Mucosa of rectum (tissue), 2 donors: ENCODE data around the gene C14orf119.
A peak's percentile ranks its signal among the peaks of the same experiment; 100 is the strongest.

Experiments
- H3K27ac ChIP-seq, 2 donors: one replicate each; pipeline ENCODE4 v1.7.0; 2013; ENCODE audit warnings: inconsistent platforms in 2 of 2, low read depth in 2 of 2, low read length in 2 of 2
- H3K27me3 ChIP-seq, 2 donors: one replicate each; pipeline ENCODE4 v1.7.0; 2013; ENCODE audit warnings: low read length in 2 of 2; ENCODE audit not compliant: control insufficient read depth in 2 of 2, insufficient read depth in 2 of 2
- H3K36me3 ChIP-seq, 2 donors: one replicate each; pipeline ENCODE4 v1.7.0; 2013; ENCODE audit warnings: low read length in 2 of 2; ENCODE audit not compliant: control insufficient read depth in 2 of 2, insufficient read depth in 2 of 2
- H3K4me1 ChIP-seq, 2 donors: one replicate each; pipeline ENCODE4 v1.7.0; 2013; ENCODE audit warnings: low read length in 2 of 2, mild to moderate bottlenecking in 1 of 2; ENCODE audit not compliant: control insufficient read depth in 2 of 2, insufficient read depth in 2 of 2
- H3K4me3 ChIP-seq, 2 donors: one replicate each; pipeline ENCODE4 v1.7.0; 2013; ENCODE audit warnings: low read length in 2 of 2
- H3K9ac ChIP-seq, 2 donors: one replicate each; pipeline ENCODE4 v1.7.0; 2013; ENCODE audit warnings: low read length in 2 of 2, low read depth in 1 of 2, mild to moderate bottlenecking in 1 of 2
- H3K9me3 ChIP-seq, 2 donors: one replicate each; pipeline ENCODE4 v1.7.0; 2013; ENCODE audit warnings: low read length in 2 of 2; ENCODE audit not compliant: control insufficient read depth in 2 of 2
- donor health status: healthy.
- donor health status: Normal muscosa, but diverticular disease.

C14orf119 gene

DNA sequence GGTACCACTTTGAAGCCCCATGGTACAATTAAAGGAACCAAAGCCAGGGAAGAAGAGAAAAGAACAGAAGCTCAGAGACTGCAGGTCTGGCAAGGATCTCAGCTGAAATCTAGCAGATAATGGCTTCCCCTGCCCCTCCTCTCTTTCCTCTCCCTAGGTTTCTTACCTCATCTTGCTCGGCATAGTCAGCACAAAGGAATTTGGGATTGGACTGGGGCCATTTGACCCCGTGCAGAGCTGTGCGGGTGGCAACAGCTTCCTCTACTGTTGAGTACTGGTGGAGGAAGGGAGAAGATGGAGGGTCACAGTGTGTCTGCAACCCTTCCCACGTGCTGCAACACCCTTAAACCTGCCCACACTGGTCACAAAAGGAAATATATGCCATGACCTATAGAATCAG is 33.3 kb upstream of the C14orf119 start:
- H3K9me3 ChIP-seq: no peaks in the 10 kb centered on the region
- peaks cover 66 to 75% of the 10 kb centered on the region in 2 donors for H3K36me3 ChIP-seq

DNA sequence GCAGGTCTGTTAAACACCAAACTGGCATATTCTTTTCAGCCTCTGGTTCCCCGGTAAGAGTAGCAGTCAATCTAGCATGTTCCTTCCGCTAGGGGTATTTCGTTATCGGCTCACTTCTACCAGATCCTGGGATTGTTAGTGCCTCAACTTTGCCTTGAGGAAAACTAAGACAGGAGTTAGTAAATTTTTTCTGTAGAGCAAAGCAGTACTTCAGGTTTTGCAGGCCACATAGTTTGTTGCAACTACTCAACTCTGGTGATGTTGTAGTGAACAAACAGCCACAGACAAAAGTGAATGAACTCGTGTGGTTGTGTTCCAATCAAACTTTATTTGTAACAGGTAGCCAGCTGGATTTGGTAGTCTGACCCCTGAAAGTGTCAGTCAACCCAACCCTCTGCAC is 31.7 kb upstream of the C14orf119 start:
- H3K36me3 ChIP-seq: peaks cover 79 to 88% of the 10 kb centered on the region in 2 donors
- no peaks in the 10 kb centered on the region for H3K9me3 ChIP-seq
- H3K9ac ChIP-seq: no peak overlapping the region
- no peaks in the 10 kb centered on the region for H3K27me3 ChIP-seq
- H3K27ac ChIP-seq: no peak overlapping the region
- H3K4me1 ChIP-seq: peaks cover 1 to 5% of the 10 kb centered on the region in 2 donors
- no peak overlapping the region for H3K4me3 ChIP-seq

More for the DNA sequence above, 33.3 kb upstream of the C14orf119 start:
- H3K27ac ChIP-seq: no peak overlapping the region
- peaks cover 5 to 6% of the 10 kb centered on the region in 2 donors for H3K4me1 ChIP-seq
- no peak overlapping the region for H3K4me3 ChIP-seq
- H3K27me3 ChIP-seq: no peaks in the 10 kb centered on the region
- H3K9ac ChIP-seq: no peak overlapping the region

DNA sequence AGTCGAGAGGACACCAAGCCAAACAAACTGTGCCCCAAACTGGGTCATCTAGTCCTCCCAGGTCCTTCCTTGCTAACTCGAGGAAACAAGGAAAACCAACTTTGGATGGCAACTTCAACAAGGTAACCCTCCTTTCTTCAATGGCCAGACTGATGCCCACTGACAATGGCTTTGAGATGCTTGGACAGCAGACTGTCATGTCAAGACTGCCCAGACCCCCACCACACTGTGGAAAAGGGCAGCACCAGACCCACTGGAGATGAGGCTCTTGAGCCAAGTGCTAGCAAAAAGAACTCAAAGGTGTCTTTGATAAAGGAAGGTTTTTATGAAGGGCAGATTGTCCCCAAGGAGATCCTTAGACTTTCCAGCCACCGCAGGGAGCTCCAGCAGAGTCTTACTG is 28.9 kb upstream of the C14orf119 start:
- peaks cover 59 to 72% of the 10 kb centered on the region in 2 donors for H3K36me3 ChIP-seq
- no peak overlapping the region for H3K9ac ChIP-seq
- H3K9me3 ChIP-seq: no peaks in the 10 kb centered on the region
- no peak overlapping the region for H3K4me3 ChIP-seq
- peaks cover 9 to 15% of the 10 kb centered on the region in 2 donors for H3K4me1 ChIP-seq
- no peak overlapping the region for H3K27ac ChIP-seq
- no peaks in the 10 kb centered on the region for H3K27me3 ChIP-seq

DNA sequence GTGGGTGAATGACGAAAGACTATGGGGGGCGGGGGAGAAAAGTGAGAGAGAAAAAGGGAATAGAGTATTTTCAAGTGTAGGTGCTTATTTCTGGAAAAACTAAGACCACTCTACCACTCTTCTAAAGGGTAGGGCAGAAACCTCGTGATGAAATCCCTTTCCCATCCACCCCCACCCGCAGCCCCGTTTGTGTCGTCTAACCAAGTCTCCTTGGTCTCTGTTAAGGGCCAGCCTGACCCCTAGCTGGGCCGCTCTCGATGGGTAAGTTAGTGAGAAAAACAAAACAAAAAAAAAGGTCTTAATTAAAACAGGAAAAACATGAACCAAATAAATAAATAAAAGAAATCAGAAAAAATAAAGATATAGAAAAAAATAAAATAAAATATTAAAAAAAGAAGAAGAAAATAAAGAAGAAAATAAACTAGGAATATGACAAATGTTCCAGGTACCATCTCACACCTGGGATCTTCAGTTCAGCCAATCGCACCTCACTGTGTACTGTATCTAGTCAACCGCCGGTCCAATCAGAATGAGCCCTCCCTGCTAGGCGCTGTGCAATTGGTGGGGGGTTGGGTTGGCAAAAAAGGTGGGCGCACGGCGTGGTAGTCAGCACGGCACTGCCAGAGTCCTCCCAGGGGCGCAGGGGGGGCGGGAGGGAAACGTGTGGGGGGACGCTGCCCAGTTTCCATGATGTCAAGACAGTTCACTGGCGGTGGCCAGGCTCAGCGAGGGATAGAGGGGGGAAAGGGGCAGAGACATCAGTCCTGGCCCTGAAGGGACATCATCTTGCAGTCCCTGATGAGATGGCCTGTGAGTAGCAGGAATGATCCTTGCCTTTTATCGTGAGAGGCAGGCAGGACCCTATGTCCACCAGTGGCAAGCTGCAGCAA is 28.2 kb upstream of the C14orf119 start:
- H3K27ac ChIP-seq: no peak overlapping the region
- peaks cover 16 to 22% of the 10 kb centered on the region in 2 donors for H3K4me1 ChIP-seq
- no peak overlapping the region for H3K4me3 ChIP-seq
- no peak overlapping the region for H3K9ac ChIP-seq
- no peaks in the 10 kb centered on the region for H3K27me3 ChIP-seq
- no peaks in the 10 kb centered on the region for H3K9me3 ChIP-seq
- peaks cover 56 to 68% of the 10 kb centered on the region in 2 donors for H3K36me3 ChIP-seq

DNA sequence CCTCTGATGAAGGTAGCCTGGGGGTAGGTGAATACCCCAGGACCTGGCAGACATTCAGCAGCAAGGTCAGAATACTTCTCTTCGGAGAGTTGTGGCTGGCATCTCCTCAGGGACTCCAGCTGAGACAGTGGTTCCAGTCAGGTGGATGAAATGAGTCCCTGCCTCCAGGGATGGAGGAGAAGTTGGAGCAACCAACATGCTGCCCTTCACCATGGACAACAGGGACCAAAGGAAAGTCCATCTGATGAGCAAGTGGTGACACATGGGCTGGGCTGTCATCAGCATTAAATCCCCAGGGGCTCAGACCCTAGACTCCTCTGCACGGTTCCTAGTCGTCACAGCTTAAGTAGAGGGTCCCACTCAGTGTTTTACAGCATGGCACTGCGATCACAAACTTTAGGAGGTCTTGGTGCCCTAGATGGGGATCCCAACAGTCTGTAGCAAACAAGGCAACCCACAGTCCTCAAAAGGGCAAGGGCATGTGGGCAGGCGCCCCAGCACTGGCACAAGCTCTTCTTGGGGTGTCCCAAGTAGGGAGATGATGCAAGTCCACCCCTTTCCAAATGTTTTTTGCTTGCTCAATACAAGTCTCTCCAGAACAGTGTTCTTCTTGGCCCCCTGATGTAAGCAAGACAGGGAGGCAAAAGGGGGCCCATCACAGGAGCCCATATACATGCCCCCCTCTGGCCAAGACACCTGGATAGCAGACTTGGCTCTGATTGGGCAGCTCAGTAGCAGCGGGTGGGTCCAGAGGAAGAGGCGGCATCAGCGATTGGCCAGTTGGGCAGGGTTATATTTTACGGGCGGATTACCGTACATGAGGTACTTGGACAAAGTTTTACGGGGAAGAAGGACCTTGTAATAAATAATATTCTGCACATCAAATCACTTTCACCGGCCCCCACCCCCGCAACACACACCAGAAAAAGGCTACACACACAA is 27.2 kb upstream of the C14orf119 start:
- peaks cover 54 to 68% of the 10 kb centered on the region in 2 donors for H3K36me3 ChIP-seq
- no peak overlapping the region for H3K27ac ChIP-seq
- no peak overlapping the region for H3K4me3 ChIP-seq

DNA sequence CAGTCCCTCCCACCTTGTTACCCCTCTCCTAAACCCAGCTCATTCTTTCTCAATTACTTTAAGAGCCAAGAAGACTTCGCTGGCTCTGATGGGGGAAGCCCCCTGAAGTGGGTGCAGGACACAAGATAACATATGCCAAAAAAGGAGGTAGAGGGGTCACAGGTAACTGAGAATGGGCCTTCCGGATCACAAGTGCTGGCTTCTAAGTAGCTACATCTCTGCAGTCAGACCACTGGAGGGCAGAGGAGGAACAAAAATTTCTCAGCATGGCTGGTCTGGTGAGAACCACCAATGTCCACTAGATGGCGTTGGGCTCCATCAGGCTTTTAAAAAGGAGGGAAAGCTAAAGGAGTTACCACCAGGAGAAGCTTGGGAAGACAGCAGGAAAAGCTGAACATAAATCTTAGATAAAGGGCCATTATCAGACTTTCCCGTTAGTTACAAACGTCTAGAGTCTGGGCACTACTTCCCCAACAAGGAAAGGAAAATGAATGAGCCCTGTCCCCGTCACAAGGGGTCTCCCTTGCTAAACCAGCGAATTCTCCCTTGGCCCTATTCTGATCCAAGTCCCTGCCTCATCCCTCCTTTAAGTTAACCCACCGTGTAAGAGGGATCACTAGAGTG is 26.4 kb upstream of the C14orf119 start:
- peaks cover 24 to 25% of the 10 kb centered on the region in 2 donors for H3K4me1 ChIP-seq

More for the DNA sequence above, 27.2 kb upstream of the C14orf119 start:
- Histone ChIP-seq H3K4me1 (peaks cover 24 to 25% of the 10 kb centered on the region in 2 donors), H3K27me3 (no peaks in the 10 kb centered on the region), H3K9me3 (no peaks in the 10 kb centered on the region), H3K9ac (no peak overlapping the region)

DNA sequence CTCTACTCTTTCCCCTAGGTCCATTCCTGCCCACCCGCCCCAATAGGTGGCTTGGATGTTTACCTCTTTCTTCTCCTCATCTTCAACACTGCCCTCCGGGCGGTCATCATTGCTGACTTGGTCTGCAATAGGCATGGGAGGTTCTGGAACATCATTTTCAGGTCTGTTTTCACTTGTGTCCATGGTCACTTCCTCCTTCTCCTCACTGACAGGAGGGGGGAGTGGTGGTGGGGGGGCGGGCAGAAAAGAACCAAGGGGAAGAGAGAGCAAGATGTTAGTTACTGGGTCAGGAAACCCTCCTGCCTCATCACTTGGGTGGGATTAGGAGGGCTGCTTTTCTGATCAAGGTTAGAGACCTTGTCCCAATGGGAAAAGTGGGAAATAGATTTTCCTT is 25.9 kb upstream of the C14orf119 start:
- Histone ChIP-seq H3K27ac (no peak overlapping the region), H3K9ac (no peak overlapping the region), H3K4me1 (peaks cover 24 to 25% of the 10 kb centered on the region in 2 donors), H3K36me3 (peaks cover 45 to 57% of the 10 kb centered on the region in 2 donors), H3K9me3 (no peaks in the 10 kb centered on the region), H3K27me3 (no peaks in the 10 kb centered on the region), H3K4me3 (no peak overlapping the region)

More for the DNA sequence above, 26.4 kb upstream of the C14orf119 start:
- no peaks in the 10 kb centered on the region for H3K27me3 ChIP-seq
- no peak overlapping the region for H3K9ac ChIP-seq
- no peak overlapping the region for H3K4me3 ChIP-seq
- no peaks in the 10 kb centered on the region for H3K9me3 ChIP-seq
- H3K27ac ChIP-seq: no peak overlapping the region
- peaks cover 48 to 61% of the 10 kb centered on the region in 2 donors for H3K36me3 ChIP-seq

DNA sequence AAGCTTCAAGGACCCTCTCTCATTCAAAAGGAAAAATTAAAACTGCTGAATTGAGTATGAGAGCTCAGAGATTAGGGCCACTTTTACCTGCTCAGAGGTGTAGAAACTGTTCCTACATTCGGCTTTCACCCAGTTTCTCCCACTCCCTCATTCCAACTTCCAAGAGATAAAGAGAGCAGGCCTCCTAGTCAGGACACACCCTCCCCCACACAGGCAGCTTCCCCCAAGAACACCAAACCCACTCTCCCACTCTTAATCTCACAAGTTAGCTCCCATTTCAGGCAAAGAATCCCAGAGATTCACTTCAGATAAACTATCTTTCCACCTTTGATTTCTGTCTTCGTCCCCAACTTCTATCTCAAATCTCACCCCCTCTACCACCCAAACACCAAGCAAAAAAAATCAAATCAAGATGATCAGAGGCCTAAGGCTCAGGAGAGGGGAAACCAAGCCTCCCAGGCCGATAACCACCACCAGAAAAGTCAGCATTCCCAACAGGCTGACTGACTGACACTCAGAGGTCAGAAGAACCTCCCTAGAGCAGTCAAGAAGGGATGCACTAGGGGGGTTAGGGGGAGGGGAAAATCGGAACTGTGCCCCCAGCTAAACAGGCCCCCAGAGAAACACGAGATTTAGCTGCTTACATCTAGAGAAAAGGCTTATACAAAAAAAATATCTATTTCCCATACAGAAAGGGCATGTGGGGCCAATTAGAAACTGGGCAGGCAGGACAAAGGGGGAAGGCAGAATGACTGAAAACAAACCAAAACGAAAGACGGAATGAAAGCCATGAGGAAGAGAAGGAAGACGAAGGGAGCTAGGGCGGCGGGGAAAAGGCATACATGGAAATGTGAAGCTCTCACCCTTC is 24.8 kb upstream of the C14orf119 start:
- Histone ChIP-seq H3K9ac (peak overlapping the region; percentile 73 to 79), H3K4me1 (peaks cover 24 to 25% of the 10 kb centered on the region in 2 donors), H3K36me3 (peaks cover 46 to 55% of the 10 kb centered on the region in 2 donors), H3K27me3 (no peaks in the 10 kb centered on the region), H3K4me3 (peak overlapping the region; percentile 77 to 91), H3K9me3 (no peaks in the 10 kb centered on the region), H3K27ac (peak overlapping the region in 1 of 2 donors; percentile 49)
